Esophagus muscularis mucosa (tissue), 4 donors: Measurements from ENCODE around the gene OR2Z1.

Experiments used
- EP300 ChIP-seq: sonication (generic); formaldehyde crosslinking; IDR thresholded peaks from one replicate; pipeline ENCODE4 v1.6.1; 2017; ENCODE audit warnings: antibody characterized with exemption
- POLR2A ChIP-seq: fragments of 450-650 bp; IDR thresholded peaks from one replicate; pipeline ENCODE4 v1.6.1; 2017; ENCODE audit warnings: antibody characterized with exemption, moderate library complexity, mild to moderate bottlenecking, low read depth
- TF ChIP-seq, protein P1 (sequence below), 3 experiments: fragments of 200-600 bp in 2 of 3; fragments of 450-650 bp in 1 of 3; sonication (generic) in 2 of 3; IDR thresholded peaks; one replicate each; pipeline ENCODE4 v1.5.1; 2017 to 2019; ENCODE audit warnings: antibody characterized with exemption in 3 of 3, mild to moderate bottlenecking in 2 of 3, moderate library complexity in 1 of 3

DNA sequence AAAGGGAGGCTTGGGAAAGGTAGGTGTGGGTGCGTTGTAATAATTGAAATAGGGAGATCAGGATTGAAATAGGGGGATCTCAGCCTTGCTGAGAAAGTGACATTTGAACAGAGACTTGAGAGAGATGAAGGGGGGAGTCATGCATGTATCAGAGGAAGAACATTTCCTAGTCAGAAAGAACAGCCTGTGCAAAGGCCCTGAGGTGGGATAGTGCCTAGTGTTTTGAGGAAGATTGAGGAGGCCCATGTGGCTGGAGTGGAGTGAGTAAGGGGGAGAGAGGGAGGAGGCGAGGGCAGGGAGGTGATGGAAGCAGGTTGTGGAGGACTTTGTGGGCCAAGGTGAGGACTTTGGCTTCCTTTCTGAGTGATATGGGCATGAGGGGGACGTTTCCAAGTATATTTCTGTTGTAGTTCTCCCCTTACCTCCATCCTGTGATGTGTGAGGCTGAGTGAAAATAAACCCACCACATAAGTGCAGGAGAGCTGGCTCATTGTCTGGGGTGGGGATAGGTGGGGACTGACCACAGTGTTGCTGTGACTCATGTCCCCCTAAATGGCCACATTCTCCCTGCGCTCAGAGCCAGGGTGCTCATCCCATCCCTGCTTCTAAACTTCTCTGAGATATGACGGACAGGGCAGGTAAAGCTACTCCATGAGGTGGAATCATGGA lies 40.6 kb upstream of the OR2Z1 start:
- TF ChIP-seq, protein P1, sequence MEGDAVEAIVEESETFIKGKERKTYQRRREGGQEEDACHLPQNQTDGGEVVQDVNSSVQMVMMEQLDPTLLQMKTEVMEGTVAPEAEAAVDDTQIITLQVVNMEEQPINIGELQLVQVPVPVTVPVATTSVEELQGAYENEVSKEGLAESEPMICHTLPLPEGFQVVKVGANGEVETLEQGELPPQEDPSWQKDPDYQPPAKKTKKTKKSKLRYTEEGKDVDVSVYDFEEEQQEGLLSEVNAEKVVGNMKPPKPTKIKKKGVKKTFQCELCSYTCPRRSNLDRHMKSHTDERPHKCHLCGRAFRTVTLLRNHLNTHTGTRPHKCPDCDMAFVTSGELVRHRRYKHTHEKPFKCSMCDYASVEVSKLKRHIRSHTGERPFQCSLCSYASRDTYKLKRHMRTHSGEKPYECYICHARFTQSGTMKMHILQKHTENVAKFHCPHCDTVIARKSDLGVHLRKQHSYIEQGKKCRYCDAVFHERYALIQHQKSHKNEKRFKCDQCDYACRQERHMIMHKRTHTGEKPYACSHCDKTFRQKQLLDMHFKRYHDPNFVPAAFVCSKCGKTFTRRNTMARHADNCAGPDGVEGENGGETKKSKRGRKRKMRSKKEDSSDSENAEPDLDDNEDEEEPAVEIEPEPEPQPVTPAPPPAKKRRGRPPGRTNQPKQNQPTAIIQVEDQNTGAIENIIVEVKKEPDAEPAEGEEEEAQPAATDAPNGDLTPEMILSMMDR (IDR thresholded peaks at IDR 0.05): no peak
- TF ChIP-seq EP300: no peak
- no peak for TF ChIP-seq POLR2A
